Measurements from ENCODE around the gene LHFPL3.
"Not testable (repeated sequence)": the region's sequence is repeated elsewhere in the genome, so short reads cannot be mapped to it uniquely, and the experiment has no call there.

LHFPL3 gene

DNA sequence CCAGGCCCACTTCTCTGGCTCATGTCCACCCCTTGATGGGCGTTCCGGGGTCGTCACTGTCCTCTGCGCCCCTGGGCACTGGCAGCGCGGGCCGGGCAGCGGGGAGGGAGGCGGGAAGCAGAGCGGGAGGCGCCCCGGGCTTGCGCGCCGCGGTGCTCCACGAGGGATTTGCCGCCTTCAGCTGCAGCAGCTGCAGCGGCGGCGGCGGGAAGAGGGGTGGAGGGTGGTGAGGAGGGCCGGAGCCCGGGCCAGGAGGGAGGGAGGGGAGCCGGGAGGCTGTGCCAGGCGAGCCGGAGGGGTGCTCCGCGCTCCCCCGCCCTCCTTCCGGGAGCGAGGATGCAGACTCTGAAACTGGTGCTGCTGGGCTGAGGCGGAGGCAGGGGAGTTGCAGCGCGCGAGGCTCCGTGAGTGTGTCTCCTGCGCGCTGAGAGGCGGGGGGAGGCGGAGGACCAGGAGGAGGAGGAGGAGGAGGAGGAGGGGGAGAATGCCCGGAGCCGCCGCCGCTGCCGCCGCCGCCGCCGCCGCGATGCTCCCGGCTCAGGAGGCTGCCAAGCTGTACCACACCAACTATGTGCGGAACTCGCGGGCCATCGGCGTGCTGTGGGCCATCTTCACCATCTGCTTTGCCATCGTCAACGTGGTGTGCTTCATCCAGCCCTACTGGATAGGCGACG is at the start of gene LHFPL3:
LHFPL3 (plus strand) TSS at position 308 of the 674 bp plus-strand sequence.
- no peak within 1 kb of the TSS for H3K27ac ChIP-seq
- TF ChIP-seq, protein P1, sequence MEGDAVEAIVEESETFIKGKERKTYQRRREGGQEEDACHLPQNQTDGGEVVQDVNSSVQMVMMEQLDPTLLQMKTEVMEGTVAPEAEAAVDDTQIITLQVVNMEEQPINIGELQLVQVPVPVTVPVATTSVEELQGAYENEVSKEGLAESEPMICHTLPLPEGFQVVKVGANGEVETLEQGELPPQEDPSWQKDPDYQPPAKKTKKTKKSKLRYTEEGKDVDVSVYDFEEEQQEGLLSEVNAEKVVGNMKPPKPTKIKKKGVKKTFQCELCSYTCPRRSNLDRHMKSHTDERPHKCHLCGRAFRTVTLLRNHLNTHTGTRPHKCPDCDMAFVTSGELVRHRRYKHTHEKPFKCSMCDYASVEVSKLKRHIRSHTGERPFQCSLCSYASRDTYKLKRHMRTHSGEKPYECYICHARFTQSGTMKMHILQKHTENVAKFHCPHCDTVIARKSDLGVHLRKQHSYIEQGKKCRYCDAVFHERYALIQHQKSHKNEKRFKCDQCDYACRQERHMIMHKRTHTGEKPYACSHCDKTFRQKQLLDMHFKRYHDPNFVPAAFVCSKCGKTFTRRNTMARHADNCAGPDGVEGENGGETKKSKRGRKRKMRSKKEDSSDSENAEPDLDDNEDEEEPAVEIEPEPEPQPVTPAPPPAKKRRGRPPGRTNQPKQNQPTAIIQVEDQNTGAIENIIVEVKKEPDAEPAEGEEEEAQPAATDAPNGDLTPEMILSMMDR (conservative IDR thresholded peaks at IDR 0.05): no peak

DNA sequence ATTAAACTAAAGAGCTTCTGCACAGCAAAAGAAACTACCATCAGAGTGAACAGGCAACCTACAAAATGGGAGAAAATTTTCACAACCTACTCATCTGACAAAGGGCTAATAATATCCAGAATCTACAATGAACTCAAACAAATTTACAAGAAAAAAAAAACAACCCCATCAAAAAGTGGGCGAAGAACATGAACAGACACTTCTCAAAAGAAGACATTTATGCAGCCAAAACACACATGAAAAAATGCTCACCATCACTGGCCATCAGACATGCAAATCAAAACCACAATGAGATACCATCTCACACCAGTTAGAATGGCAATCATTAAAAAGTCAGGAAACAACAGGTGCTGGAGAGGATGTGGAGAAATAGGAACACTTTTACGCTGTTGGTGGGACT is 46.7 kb upstream of the LHFPL3 start:
- not testable (repeated sequence) for H3K27ac ChIP-seq

DNA sequence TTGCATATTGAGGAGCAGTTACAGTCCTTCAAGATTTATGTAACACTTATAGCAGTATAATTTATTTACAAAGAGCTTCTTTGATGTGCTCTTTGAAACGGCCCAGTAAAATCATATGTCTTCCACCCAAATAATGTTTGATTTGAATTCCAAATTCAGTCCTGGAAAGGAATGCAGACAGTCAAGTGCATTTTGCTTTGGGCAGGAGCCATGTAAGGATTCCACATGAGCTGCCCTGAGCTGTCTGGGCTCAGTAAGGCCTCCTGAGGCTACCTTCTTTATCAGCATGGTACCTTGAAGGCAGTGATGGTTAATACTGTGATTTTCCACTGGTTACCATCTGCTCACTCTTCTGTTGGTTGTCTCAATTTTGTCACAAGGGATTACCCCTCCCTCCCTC is 41.6 kb upstream of the LHFPL3 start:
- TF ChIP-seq, protein P1 (conservative IDR thresholded peaks at IDR 0.05): no peak
- H3K27ac ChIP-seq: no peak overlapping the region

DNA sequence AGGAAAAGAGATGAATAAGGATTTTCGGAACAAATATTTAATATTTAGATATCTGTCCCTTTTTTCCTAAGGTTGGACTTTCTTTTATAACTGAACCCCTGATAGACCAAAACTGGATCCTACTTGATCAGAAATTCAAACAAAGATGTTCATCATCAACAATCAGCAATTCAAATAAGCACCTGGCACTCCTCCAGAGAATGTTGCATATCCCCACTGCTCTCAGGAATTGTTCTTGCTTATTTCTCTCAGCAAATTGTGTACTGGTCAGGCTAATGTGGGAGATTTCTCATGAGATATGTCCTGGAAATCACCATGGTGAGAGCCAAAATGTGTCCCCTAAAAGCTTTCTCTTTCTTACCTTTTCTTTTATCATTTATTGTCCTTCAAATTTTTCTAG is 40.3 kb upstream of the LHFPL3 start:
- no peak overlapping the region for H3K27ac ChIP-seq
- TF ChIP-seq, protein P1 (conservative IDR thresholded peaks at IDR 0.05): no peak

DNA sequence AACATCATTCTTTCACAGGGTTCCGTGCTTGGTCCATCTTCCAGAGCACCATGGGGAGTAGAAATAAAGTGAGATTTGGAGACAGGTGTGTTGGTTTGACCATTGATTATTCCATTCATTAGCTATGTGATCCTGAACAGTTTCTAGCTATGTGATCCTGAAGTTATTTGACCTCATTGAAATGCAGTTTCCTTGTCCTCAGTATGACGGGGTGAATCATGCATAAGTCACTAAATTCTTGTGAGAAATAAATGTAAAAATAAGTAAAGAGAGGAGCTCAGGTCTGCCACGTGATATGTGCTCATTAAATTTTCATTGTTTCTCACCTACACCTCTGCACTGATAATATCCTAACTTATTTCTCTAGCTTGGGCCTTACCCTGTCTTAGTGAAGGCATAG is 34.1 kb upstream of the LHFPL3 start:
- TF ChIP-seq, protein P1 (conservative IDR thresholded peaks at IDR 0.05): no peak
- H3K27ac ChIP-seq: no peak overlapping the region

DNA sequence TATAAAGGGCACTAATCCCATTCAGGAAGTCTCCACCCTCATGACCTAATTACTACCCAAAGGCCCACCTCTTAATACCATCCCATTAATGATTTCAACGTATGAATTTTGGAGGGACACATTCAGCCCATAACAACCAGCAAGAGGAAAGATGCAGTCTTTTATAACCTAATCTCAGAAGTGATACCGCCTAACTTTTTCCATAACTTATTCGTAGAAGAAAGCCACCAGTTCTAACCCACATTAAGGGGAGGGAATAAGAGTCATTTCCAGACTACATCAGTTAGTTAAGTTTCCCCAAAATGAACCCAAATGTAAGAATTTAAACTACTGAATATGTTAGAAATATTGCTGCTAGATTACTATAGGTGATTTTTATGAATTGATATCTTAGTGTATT is 32.1 kb upstream of the LHFPL3 start:
- no peak overlapping the region for H3K27ac ChIP-seq
- TF ChIP-seq, protein P1 (conservative IDR thresholded peaks at IDR 0.05): no peak

DNA sequence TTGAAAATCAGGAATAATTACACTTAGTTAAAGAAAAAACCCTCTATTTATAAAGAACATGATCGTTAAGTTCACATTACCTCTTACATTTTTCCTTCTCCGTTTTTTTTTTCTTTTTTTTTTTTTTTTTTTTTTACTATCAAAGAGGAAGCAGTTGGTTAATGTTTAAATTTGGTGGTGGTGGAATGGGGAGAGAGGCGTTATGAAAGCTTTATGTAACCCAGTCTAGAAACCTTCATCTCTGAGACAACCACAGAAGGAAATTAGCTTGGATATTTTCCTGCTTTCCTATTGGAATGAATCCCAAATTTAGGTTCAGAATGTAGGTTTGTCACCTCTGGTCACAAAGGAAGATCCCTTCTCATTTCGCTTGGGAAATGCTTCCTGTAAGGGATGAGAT is 31.5 kb upstream of the LHFPL3 start:
- H3K27ac ChIP-seq: no peak overlapping the region
- TF ChIP-seq, protein P1 (conservative IDR thresholded peaks at IDR 0.05): no peak

DNA sequence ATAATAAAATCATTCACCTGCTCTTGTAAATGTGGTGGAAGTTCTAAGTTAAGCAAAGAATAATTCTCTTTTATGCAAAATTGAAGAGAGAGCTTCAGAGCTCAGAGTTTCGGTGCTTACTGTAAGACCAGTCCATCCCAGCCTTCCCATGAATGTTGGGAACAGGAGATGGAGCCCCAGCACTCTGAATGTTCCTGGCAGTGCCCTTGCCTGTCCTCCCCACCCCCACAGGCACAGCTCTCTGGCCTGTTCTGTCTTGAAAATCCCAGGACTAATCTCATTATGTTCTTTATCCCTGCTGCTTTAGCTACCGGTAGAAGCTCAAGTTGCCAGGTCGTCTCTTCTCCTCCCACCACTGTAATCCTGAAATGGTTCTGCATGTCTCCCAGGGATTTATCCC is 29.1 kb upstream of the LHFPL3 start:
- TF ChIP-seq, protein P1 (conservative IDR thresholded peaks at IDR 0.05): no peak
- no peak overlapping the region for H3K27ac ChIP-seq

Measured in VCaP (cell line).